Omental fat pad (tissue), 4 donors: ENCODE results near the gene APELA. TPM values are rescaled to one million over a fixed set of nuclear protein-coding genes. Genes with fewer than 3 reads are reported as not detected.
"Not testable (repeated sequence)": the region's sequence is repeated elsewhere in the genome, so short reads cannot be mapped to it uniquely, and the experiment has no call there.

ENCODE experiments used
- ATAC-seq: fragments of 150-250 bp; one replicate; pipeline ENCODE4 v1.9.1; 2016; ENCODE audit warnings: mild to moderate bottlenecking, moderate library complexity; ENCODE audit not compliant: low FRiP score
- DNase-seq: peaks from one replicate; pipeline ENCODE4 v3.0.0-alpha.2; 2019; ENCODE audit warnings: low spot score
- total RNA-seq, 4 donors: library from RNA; depleted of rRNA; stranded (reverse); fragments of >200 nt; gene quantifications; one replicate each; pipeline ENCODE4 v1.1.0, GENCODE V29; 2016
- TF ChIP-seq, protein P1 (sequence below), 3 donors: fragments of 450-650 bp; IDR thresholded peaks; one replicate each; pipeline ENCODE4 v1.5.1; 2016 to 2017; ENCODE audit warnings: antibody characterized with exemption in 3 of 3, mild to moderate bottlenecking in 3 of 3, moderate library complexity in 2 of 3

Gene APELA
- total RNA-seq, 4 donors from 2014 or later, result not detected

DNA sequence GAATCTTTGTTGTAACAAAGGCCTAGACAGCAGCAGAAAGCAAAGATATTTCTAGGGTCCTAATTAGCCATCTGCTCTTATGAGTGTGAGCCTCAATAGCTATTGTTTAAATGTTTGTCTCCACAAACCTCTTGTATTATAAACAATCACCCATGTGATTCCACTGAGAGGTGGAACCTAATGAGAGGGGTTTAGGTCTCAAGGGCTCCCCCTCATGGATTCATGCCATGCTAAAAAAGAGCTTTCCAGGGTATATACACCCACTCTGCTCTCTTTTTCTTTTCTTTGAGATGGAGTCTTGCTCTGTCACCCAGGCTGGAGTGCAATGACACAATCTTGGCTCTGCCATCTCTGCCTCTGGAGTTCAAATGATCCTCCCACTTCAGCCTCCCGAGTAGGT, 58.4 kb downstream of the APELA start:
- ATAC-seq, result no peak
- TF ChIP-seq, protein P1, sequence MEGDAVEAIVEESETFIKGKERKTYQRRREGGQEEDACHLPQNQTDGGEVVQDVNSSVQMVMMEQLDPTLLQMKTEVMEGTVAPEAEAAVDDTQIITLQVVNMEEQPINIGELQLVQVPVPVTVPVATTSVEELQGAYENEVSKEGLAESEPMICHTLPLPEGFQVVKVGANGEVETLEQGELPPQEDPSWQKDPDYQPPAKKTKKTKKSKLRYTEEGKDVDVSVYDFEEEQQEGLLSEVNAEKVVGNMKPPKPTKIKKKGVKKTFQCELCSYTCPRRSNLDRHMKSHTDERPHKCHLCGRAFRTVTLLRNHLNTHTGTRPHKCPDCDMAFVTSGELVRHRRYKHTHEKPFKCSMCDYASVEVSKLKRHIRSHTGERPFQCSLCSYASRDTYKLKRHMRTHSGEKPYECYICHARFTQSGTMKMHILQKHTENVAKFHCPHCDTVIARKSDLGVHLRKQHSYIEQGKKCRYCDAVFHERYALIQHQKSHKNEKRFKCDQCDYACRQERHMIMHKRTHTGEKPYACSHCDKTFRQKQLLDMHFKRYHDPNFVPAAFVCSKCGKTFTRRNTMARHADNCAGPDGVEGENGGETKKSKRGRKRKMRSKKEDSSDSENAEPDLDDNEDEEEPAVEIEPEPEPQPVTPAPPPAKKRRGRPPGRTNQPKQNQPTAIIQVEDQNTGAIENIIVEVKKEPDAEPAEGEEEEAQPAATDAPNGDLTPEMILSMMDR (IDR thresholded peaks at IDR 0.05), result no peak

GRCh38 chr4:164935865-164936606, 59.1 kb downstream of the APELA start:
- ATAC-seq, DNase-seq: not testable (repeated sequence)

More for the DNA sequence above, 58.4 kb downstream of the APELA start:
- no peak for DNase-seq

DNA sequence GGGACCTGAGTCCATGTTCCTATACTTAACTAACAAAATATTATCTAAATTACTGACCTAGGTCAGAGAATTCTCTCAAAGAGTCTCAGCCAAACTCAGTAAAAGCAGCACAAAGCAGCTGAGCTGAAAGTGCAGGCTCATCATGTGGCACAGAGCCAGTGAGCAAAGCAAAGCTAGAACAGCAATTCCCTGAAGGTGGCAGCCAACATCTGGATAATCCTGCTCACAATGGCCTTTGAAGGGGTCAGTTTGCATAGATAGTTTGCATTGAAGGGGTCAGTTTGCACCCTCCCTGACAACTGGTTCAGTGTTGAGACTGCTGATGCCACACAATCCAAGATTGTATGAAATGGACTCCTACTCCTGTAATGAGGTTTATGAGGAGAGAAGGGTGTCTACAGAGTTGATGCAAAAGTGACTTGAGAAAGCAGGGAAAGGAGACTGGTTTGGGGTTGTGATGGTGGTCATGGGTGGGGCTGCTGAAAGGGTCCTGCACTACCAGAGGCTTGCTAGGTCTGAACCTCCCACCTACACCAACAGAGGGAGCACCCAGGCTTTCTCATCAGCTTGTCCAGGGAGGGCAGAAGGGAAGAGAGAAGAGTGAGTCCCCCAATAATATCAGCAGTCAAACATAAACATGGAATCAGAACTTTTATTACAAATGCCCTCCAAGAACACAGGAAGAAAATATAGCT, 60.7 kb downstream of the APELA start:
- DNase-seq, result no peak
- ATAC-seq, result no peak
- TF ChIP-seq, protein P1 (IDR thresholded peaks at IDR 0.05), result no peak

- TF ChIP-seq, protein P1 (IDR thresholded peaks at IDR 0.05), result no peak
- DNase-seq (no peak), ATAC-seq (no peak)
Observed at GRCh38 chr4:164943192-164943591, 66.2 kb downstream of the APELA start.

DNA sequence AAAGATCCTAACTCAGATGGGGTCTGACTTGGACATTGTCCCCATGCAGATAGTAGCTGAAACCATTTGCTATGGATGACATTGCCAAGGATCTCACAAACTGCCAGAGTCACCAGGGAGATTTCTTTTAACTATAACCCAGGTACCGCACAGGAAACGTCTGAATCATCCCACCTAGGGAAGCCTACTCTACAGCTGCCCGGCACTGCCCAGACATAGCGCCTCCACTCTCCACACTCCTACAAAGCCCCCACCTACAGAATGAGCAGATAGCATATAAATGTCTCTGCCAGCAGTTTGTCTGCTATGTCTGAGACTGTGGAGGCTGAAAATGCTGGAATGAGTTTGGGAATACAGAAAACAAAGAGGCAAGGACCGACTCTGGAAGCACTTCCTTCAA, 68.2 kb downstream of the APELA start:
- no peak for DNase-seq
- no peak for ATAC-seq

GRCh38 chr4:164946810-164947209, 69.8 kb downstream of the APELA start:
- TF ChIP-seq, protein P1 (IDR thresholded peaks at IDR 0.05), result no peak
- no peak for ATAC-seq
- no peak for DNase-seq

More for the DNA sequence above, 68.2 kb downstream of the APELA start:
- TF ChIP-seq, protein P1 (IDR thresholded peaks at IDR 0.05), result no peak

Other genes starting within 250 kb of the APELA start
- gene SMIM31, start 123.0 kb upstream of the APELA start, total RNA-seq, result not detected
- 1 to 10 TPM in 1 of 4 donors, under 1 TPM in 2, not detected in 1; 0.93 to 1.4 (median 0.94) TPM for gene TRIM61, start 100.5 kb downstream of the APELA start, total RNA-seq
- not detected for gene TRIM60, start 154.8 kb downstream of the APELA start, total RNA-seq
- not detected for gene TRIM75, start 176.7 kb downstream of the APELA start, total RNA-seq
- gene TMEM192, start 235.7 kb downstream of the APELA start, total RNA-seq, result 10 to 100 TPM; 14.8 to 22.8 (median 15.7) TPM